ENCODE data around the gene SMAD7. TPM values are rescaled to one million over a fixed set of nuclear protein-coding genes. Genes with fewer than 3 reads are reported as not detected.
A peak's percentile ranks its signal among the peaks of the same experiment; 100 is the strongest.

The SMAD7 gene
- total RNA-seq, 1 donor from 2014 or later: 42.4 TPM

GRCh38 chr18:48923746-48924629 is 26.8 kb downstream of the SMAD7 start:
- no peak for DNase-seq (ENCODE audit: low spot score)
- intact Hi-C loops (cut with DNase I): no loop called here

GRCh38 chr18:48922801-48923730 is 27.7 kb downstream of the SMAD7 start:
- DNase-seq (ENCODE audit: low spot score): peak; percentile 86
- intact Hi-C loops (cut with DNase I): no loop called here

GRCh38 chr18:48922226-48922800 is 28.5 kb downstream of the SMAD7 start:
- intact Hi-C loops (cut with DNase I): no loop called here
- peak; percentile 44 for DNase-seq (ENCODE audit: low spot score)

GRCh38 chr18:48921305-48922225 is 29.2 kb downstream of the SMAD7 start:
- DNase-seq (ENCODE audit: low spot score): peak; percentile 62
- intact Hi-C loops (cut with DNase I): no loop called here

GRCh38 chr18:48920408-48921038 is 30.2 kb downstream of the SMAD7 start:
- intact Hi-C loops (cut with DNase I): no loop called here

GRCh38 chr18:48919547-48919946 is 31.2 kb downstream of the SMAD7 start:
- intact Hi-C loops (cut with DNase I): no loop called here
- no peak for DNase-seq (ENCODE audit: low spot score)

More at GRCh38 chr18:48920408-48921038, 30.2 kb downstream of the SMAD7 start:
- peak; percentile 64 for DNase-seq (ENCODE audit: low spot score)

GRCh38 chr18:48918660-48919456 is 31.9 kb downstream of the SMAD7 start:
- intact Hi-C loops (cut with DNase I): no loop called here

GRCh38 chr18:48917579-48918517 is 32.9 kb downstream of the SMAD7 start:
- no peak for DNase-seq (ENCODE audit: low spot score)

More at GRCh38 chr18:48918660-48919456, 31.9 kb downstream of the SMAD7 start:
- DNase-seq (ENCODE audit: low spot score): no peak

GRCh38 chr18:48915626-48916425 is 34.9 kb downstream of the SMAD7 start:
- DNase-seq (ENCODE audit: low spot score): no peak
- intact Hi-C loops (cut with DNase I): no loop called here

More at GRCh38 chr18:48917579-48918517, 32.9 kb downstream of the SMAD7 start:
- intact Hi-C loops (cut with DNase I): no loop called here

- peak; percentile 65 for DNase-seq (ENCODE audit: low spot score)
- intact Hi-C loops (cut with DNase I): no loop called here
Measured at GRCh38 chr18:48914581-48915251, 36.0 kb downstream of the SMAD7 start.

- DNase-seq (ENCODE audit: low spot score): peak; percentile 27
- intact Hi-C loops (cut with DNase I): no loop called here
Measured at GRCh38 chr18:48913775-48914174, 37.0 kb downstream of the SMAD7 start.

- peak; percentile 57 for DNase-seq (ENCODE audit: low spot score)
- intact Hi-C loops (cut with DNase I): no loop called here
Measured at GRCh38 chr18:48913201-48913600, 37.6 kb downstream of the SMAD7 start.

GRCh38 chr18:48910972-48911545 is 39.7 kb downstream of the SMAD7 start:
- intact Hi-C loops (cut with DNase I): no loop called here
- DNase-seq (ENCODE audit: low spot score): peak; percentile 41

- DNase-seq (ENCODE audit: low spot score): no peak
- intact Hi-C loops (cut with DNase I): no loop called here
Measured at GRCh38 chr18:48909721-48910120, 41.0 kb downstream of the SMAD7 start.

- intact Hi-C loops (cut with DNase I): no loop called here
Measured at GRCh38 chr18:48908916-48909315, 41.8 kb downstream of the SMAD7 start.

More at GRCh38 chr18:48908916-48909315, 41.8 kb downstream of the SMAD7 start:
- no peak for DNase-seq (ENCODE audit: low spot score)
